HCT116 (cell line): ENCODE results near the gene ERMAP. TPM values are rescaled to one million over a fixed set of nuclear protein-coding genes. Genes with fewer than 3 reads are reported as not detected.

Experiments
- ATAC-seq: fragments of 200-7000 bp; cut with Tn5 transposase; 2 replicates; pipeline ENCODE4 v1.9.1; 2020; ENCODE audit warnings: mild to moderate bottlenecking, moderate library complexity
- BruUV-seq: library from RNA; stranded (reverse); fragments of 400-500 nt; replicated peaks from 2 replicates; lab custom pipeline; 2021; lab: Mats Ljungman, UMichigan
- CTCF ChIA-PET: fragments of 300-600 bp; sonication (Branson Sonifier 250); formaldehyde crosslinking; loops from one replicate; lab custom pipeline; 2021; ENCODE audit warnings: antibody characterized with exemption; lab: Charles Lee
- POLR2A ChIA-PET: fragments of 300-600, 350-600 bp; sonication (Branson Sonifier 250); formaldehyde crosslinking; loops from one replicate; lab custom pipeline; 2021; ENCODE audit warnings: antibody characterized with exemption; lab: Charles Lee
- RAD21 ChIA-PET, 2 experiments: fragments of 300-600 bp; sonication (Branson Sonifier 250); formaldehyde crosslinking; loops; one replicate each; lab custom pipeline; 2023; ENCODE audit warnings: low total read pairs in 2 of 2; ENCODE audit not compliant: uncharacterized antibody in 2 of 2, unreplicated experiment in 2 of 2, low non-redundant PET in 1 of 2; lab: Charles Lee
- DNase-seq: peaks from one replicate; pipeline ENCODE4 v3.0.0-alpha.2; 2010; ENCODE audit warnings: low read depth, low spot score
- H2AFZ ChIP-seq: fragments of 200-600 bp; shearing (Covaris generic), sonication (generic); 2 replicates; pipeline ENCODE4 v1.6.1; 2017; ENCODE audit warnings: low read depth, mixed run types, mixed read lengths, antibody characterized with exemption, low read length; ENCODE audit not compliant: poor library complexity, severe bottlenecking
- H3K27ac ChIP-seq: 2 replicates; pipeline ENCODE4 v1.5.1; 2012; ENCODE audit warnings: low read depth, low read length
- H3K27me3 ChIP-seq: fragments of 200-600 bp; sonication (generic); 2 replicates; pipeline ENCODE4 v1.6.1; 2016; ENCODE audit warnings: mixed run types, low read length, mixed read lengths; ENCODE audit not compliant: insufficient read depth
- H3K36me3 ChIP-seq, 2 experiments: fragments of 200-500 bp in 1 of 2; fragments of 200-600 bp in 1 of 2; sonication (Bioruptor generic) in 1 of 2; sonication (generic) in 1 of 2; 2 replicates each; pipeline versions ENCODE4 v1.5.1 to v1.6.1; 2014 to 2016; ENCODE audit warnings: low read length in 2 of 2, inconsistent platforms in 1 of 2, mixed read lengths in 1 of 2, mixed run types in 1 of 2; ENCODE audit not compliant: insufficient read depth in 2 of 2, control insufficient read depth in 1 of 2
- H3K4me1 ChIP-seq, 2 experiments: fragments of 200-600 bp in 1 of 2; sonication (generic) in 1 of 2; 2 replicates each; pipeline versions ENCODE4 v1.5.1 to v1.6.1; 2012 to 2017; ENCODE audit warnings: low read length in 2 of 2, inconsistent platforms in 1 of 2, mild to moderate bottlenecking in 1 of 2, mixed read lengths in 1 of 2, mixed run types in 1 of 2, moderate library complexity in 1 of 2; ENCODE audit not compliant: insufficient read depth in 2 of 2, control insufficient read depth in 1 of 2
- H3K4me2 ChIP-seq: fragments of 200-600 bp; sonication (generic); 2 replicates; pipeline ENCODE4 v1.6.1; 2017; ENCODE audit warnings: mixed run types, low read length, mixed read lengths
- H3K4me3 ChIP-seq, 2 experiments: fragments of 200-600 bp in 1 of 2; sonication (generic) in 1 of 2; replicated peaks in 1 of 2; 2 replicates each; pipeline ENCODE4 v1.5.1; 2011 to 2016; ENCODE audit warnings: low read length in 2 of 2, control low read depth in 1 of 2, low read depth in 1 of 2, mild to moderate bottlenecking in 1 of 2, mixed read lengths in 1 of 2, mixed run types in 1 of 2
- H3K79me2 ChIP-seq: fragments of 200-600 bp; sonication (generic); 2 replicates; pipeline ENCODE4 v1.6.1; 2017; ENCODE audit warnings: mild to moderate bottlenecking, mixed run types, low read length, moderate library complexity, mixed read lengths; ENCODE audit not compliant: insufficient read depth
- H3K9ac ChIP-seq: fragments of 200-600 bp; sonication (generic); 2 replicates; pipeline ENCODE4 v1.6.1; 2016; ENCODE audit warnings: low read length, mixed read lengths
- H3K9me2 ChIP-seq: fragments of 200-600 bp; sonication (generic), shearing (Covaris generic); 2 replicates; pipeline ENCODE4 v1.6.1; 2017; ENCODE audit warnings: mixed run types, mild to moderate bottlenecking, moderate library complexity; ENCODE audit not compliant: insufficient read depth
- H3K9me3 ChIP-seq, 2 experiments: fragments of 200-500 bp in 1 of 2; fragments of 200-600 bp in 1 of 2; sonication (Bioruptor generic) in 1 of 2; sonication (generic) in 1 of 2; 2 replicates each; pipeline ENCODE4 v1.6.1; 2014 to 2017; ENCODE audit warnings: low read length in 2 of 2, mixed read lengths in 2 of 2, inconsistent platforms in 1 of 2, low read depth in 1 of 2, mild to moderate bottlenecking in 1 of 2, mixed run types in 1 of 2, moderate library complexity in 1 of 2; ENCODE audit not compliant: control insufficient read depth in 1 of 2, insufficient read depth in 1 of 2
- H4K20me1 ChIP-seq: fragments of 200-600 bp; sonication (generic), shearing (Covaris generic); 2 replicates; pipeline ENCODE4 v1.6.1; 2017; ENCODE audit warnings: mixed run types, mild to moderate bottlenecking, moderate library complexity; ENCODE audit not compliant: insufficient read depth
- CBX3 ChIP-seq: IDR thresholded peaks from 2 replicates; pipeline ENCODE4 v1.6.1; 2012; ENCODE audit warnings: low read depth
- EZH2 ChIP-seq: fragments of 200-600 bp; sonication (generic); IDR thresholded peaks from 2 replicates; pipeline ENCODE4 v1.6.1; 2017; ENCODE audit warnings: antibody characterized with exemption, mixed run types
- EZH2phosphoT487 ChIP-seq: fragments of 200-600 bp; IDR thresholded peaks from 2 replicates; pipeline ENCODE4 v1.6.1; 2018; ENCODE audit warnings: antibody characterized with exemption, borderline replicate concordance
- JUND ChIP-seq: IDR thresholded peaks from 2 replicates; pipeline ENCODE4 v1.6.1; 2012
- MAX ChIP-seq: IDR thresholded peaks from 2 replicates; pipeline ENCODE4 v1.6.1; 2012
- SP1 ChIP-seq: IDR thresholded peaks from 2 replicates; pipeline ENCODE4 v1.6.1; 2012; ENCODE audit warnings: low read depth
- SRF ChIP-seq: IDR thresholded peaks from 2 replicates; pipeline ENCODE4 v1.6.1; 2012; ENCODE audit warnings: low read depth
- TCF7L2 ChIP-seq: IDR thresholded peaks from 2 replicates; pipeline ENCODE4 v1.7.0; 2011; ENCODE audit warnings: borderline replicate concordance, inconsistent platforms; ENCODE audit not compliant: insufficient read depth, insufficient read length; ENCODE audit errors: extremely low read depth
- YY1 ChIP-seq: IDR thresholded peaks from 2 replicates; pipeline ENCODE4 v1.6.1; 2011; ENCODE audit warnings: low read length, low read depth, moderate library complexity, mild to moderate bottlenecking; ENCODE audit not compliant: insufficient replicate concordance; ENCODE audit errors: extremely low read depth
- ZFX ChIP-seq: fragments of 450-650 bp; IDR thresholded peaks from 2 replicates; pipeline ENCODE4 v1.6.1; 2017
- ZNF274 ChIP-seq: fragments of 200-500 bp; sonication (Bioruptor generic); IDR thresholded peaks from 2 replicates; pipeline ENCODE4 v1.6.1; 2014; ENCODE audit warnings: mild to moderate bottlenecking, low read depth, low read length, inconsistent platforms
- intact Hi-C: fragments of 100-400 bp; cut with micrococcal nuclease; formaldehyde crosslinking; loops from 2 replicates; pipeline ENCODE4 v1.10.0; 2022
- total RNA-seq: library from RNA; stranded (reverse); gene quantifications from one replicate; pipeline ENCODE4 v1.2.1, GENCODE V29; 2021; ENCODE audit not compliant: unreplicated experiment
- TF ChIP-seq, protein P1 (sequence below): IDR thresholded peaks from 2 replicates; pipeline ENCODE4 v1.6.1; 2012; ENCODE audit warnings: low read depth
- TF ChIP-seq, protein P2 (sequence below): IDR thresholded peaks from 2 replicates; pipeline ENCODE4 v1.6.1; 2011; ENCODE audit warnings: mild to moderate bottlenecking, low read length, moderate library complexity; ENCODE audit not compliant: insufficient replicate concordance; ENCODE audit errors: extremely low read depth

The ERMAP gene
- total RNA-seq, 1 experiment from 2014 or later: 5.4 TPM

DNA sequence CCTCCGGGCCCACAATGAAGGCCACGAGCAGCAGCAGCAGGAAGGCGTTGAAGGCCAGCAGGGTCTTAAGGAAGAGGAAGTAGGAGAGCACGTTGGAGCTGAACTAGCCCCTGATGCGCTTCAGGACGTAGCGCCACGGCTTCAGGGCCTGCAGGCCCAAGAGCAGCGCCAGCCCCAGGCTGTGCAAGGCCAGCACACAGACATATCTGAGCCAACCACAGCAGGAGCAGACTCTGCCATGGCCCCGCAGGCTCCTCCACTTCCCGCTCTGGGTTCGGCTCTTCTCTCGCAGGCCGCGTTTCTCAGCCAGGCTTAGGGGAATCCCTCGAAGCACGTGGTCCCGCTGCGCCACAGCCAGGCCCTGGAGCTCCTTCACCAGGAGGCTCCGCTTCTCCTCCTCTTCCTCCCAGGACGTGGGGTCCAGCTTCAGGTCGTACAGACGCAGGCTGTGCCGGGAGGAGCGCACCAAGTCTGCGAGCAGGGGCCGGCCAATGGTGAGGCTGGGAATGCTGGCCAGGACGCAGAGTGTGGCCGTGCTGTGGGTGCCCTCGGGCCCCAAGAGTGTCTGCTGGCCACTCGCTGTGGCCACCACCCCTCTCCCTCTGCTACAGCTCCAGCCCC is 71.2 kb downstream of the ERMAP start:
- TF ChIP-seq EZH2 (no peak), ZFX (no peak), SRF (no peak), MAX (no peak), YY1 (no peak), EZH2phosphoT487 (no peak), SP1 (no peak), ZNF274 (no peak), TCF7L2 (no peak), CBX3 (no peak), JUND (no peak)
- TF ChIP-seq, protein P1, sequence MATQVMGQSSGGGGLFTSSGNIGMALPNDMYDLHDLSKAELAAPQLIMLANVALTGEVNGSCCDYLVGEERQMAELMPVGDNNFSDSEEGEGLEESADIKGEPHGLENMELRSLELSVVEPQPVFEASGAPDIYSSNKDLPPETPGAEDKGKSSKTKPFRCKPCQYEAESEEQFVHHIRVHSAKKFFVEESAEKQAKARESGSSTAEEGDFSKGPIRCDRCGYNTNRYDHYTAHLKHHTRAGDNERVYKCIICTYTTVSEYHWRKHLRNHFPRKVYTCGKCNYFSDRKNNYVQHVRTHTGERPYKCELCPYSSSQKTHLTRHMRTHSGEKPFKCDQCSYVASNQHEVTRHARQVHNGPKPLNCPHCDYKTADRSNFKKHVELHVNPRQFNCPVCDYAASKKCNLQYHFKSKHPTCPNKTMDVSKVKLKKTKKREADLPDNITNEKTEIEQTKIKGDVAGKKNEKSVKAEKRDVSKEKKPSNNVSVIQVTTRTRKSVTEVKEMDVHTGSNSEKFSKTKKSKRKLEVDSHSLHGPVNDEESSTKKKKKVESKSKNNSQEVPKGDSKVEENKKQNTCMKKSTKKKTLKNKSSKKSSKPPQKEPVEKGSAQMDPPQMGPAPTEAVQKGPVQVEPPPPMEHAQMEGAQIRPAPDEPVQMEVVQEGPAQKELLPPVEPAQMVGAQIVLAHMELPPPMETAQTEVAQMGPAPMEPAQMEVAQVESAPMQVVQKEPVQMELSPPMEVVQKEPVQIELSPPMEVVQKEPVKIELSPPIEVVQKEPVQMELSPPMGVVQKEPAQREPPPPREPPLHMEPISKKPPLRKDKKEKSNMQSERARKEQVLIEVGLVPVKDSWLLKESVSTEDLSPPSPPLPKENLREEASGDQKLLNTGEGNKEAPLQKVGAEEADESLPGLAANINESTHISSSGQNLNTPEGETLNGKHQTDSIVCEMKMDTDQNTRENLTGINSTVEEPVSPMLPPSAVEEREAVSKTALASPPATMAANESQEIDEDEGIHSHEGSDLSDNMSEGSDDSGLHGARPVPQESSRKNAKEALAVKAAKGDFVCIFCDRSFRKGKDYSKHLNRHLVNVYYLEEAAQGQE: no peak
- TF ChIP-seq, protein P2, sequence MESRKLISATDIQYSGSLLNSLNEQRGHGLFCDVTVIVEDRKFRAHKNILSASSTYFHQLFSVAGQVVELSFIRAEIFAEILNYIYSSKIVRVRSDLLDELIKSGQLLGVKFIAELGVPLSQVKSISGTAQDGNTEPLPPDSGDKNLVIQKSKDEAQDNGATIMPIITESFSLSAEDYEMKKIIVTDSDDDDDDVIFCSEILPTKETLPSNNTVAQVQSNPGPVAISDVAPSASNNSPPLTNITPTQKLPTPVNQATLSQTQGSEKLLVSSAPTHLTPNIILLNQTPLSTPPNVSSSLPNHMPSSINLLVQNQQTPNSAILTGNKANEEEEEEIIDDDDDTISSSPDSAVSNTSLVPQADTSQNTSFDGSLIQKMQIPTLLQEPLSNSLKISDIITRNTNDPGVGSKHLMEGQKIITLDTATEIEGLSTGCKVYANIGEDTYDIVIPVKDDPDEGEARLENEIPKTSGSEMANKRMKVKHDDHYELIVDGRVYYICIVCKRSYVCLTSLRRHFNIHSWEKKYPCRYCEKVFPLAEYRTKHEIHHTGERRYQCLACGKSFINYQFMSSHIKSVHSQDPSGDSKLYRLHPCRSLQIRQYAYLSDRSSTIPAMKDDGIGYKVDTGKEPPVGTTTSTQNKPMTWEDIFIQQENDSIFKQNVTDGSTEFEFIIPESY: no peak
- intact Hi-C loops: no loop called here
- H3K4me3 ChIP-seq: no peak overlapping the region
- no peak overlapping the region for H3K9ac ChIP-seq
- ChIA-PET RAD21 (no interaction called here), CTCF (no interaction called here), POLR2A (no interaction called here)
- no peaks in the 10 kb centered on the region for H4K20me1 ChIP-seq
- H3K4me1 ChIP-seq: no peaks in the 10 kb centered on the region
- no peak overlapping the region for H2AFZ ChIP-seq
- H3K27ac ChIP-seq: no peak overlapping the region
- no peaks in the 10 kb centered on the region for H3K9me3 ChIP-seq
- no peak for ATAC-seq
- no TSS peak for BruUV-seq
- no peaks in the 10 kb centered on the region for H3K27me3 ChIP-seq
- no peaks in the 10 kb centered on the region for H3K79me2 ChIP-seq
- no peak overlapping the region for H3K4me2 ChIP-seq
- no peaks in the 10 kb centered on the region for H3K36me3 ChIP-seq
- no peak for DNase-seq
- H3K9me2 ChIP-seq: no peaks in the 10 kb centered on the region
